GM12878 (cell line): ENCODE measurements around the gene MZT2B. TPM values are rescaled to one million over a fixed set of nuclear protein-coding genes. Genes with fewer than 3 reads are reported as not detected.
A peak's percentile ranks its signal among the peaks of the same experiment; 100 is the strongest.

Experiments used
- ATAC-seq: fragments of 200-7000 bp; cut with Tn5 transposase; 3 replicates; pipeline ENCODE4 v1.9.1; 2020; ENCODE audit warnings: mild to moderate bottlenecking, moderate library complexity
- BruUV-seq: library from RNA; stranded (reverse); fragments of 400-500 nt; replicated peaks from 2 replicates; lab custom pipeline; 2021; lab: Mats Ljungman, UMichigan
- CTCF ChIA-PET: fragments of 300-600 bp; sonication (Branson Sonifier 250); formaldehyde crosslinking; extraction: SDS; loops from one replicate; lab custom pipeline; 2021; ENCODE audit warnings: inconsistent platforms; lab: Yijun Ruan, JAX
- POLR2A ChIA-PET: fragments of 350-600 bp; formaldehyde crosslinking; extraction: SDS; loops from one replicate; lab custom pipeline; 2021; ENCODE audit warnings: inconsistent platforms; lab: Charles Lee
- RAD21 ChIA-PET: fragments of 300-600 bp; sonication (Branson Sonifier 250); formaldehyde crosslinking; loops from one replicate; lab custom pipeline; 2023; ENCODE audit warnings: antibody characterized with exemption; ENCODE audit not compliant: unreplicated experiment; lab: Charles Lee
- SMC1A ChIA-PET: fragments of 300-600 bp; sonication (Branson Sonifier 250); formaldehyde crosslinking; loops from one replicate; lab custom pipeline; 2023; ENCODE audit not compliant: unreplicated experiment, uncharacterized antibody; lab: Charles Lee
- DNase-seq: peaks from one replicate; pipeline ENCODE4 v3.0.0-alpha.2; 2011; ENCODE audit warnings: low read depth, low spot score
- FAIRE-seq: peaks from 3 replicates; lab custom pipeline; 2011; peaks lifted over from hg19 to GRCh38; lab: Jason Lieb, UNC
- H2AFZ ChIP-seq: 2 replicates; pipeline ENCODE4 v1.6.0; 2011; ENCODE audit warnings: low read depth, low read length, control low read depth; ENCODE audit not compliant: control insufficient read depth
- H3K27ac ChIP-seq: 2 replicates; pipeline ENCODE4 v1.5.1; 2011; ENCODE audit warnings: control low read depth; ENCODE audit not compliant: control insufficient read depth, insufficient read depth
- H3K27me3 ChIP-seq, 2 experiments: replicated peaks in 1 of 2; 2 replicates each; pipeline versions ENCODE4 v1.6.0 to v1.6.1; 2011; ENCODE audit warnings: low read length in 1 of 2; ENCODE audit not compliant: control insufficient read depth in 2 of 2, insufficient read depth in 2 of 2
- H3K36me3 ChIP-seq, 2 experiments: 2 replicates each; pipeline ENCODE4 v1.5.1; 2011; ENCODE audit warnings: low read length in 1 of 2; ENCODE audit not compliant: control insufficient read depth in 2 of 2, insufficient read depth in 2 of 2
- H3K4me1 ChIP-seq: 2 replicates; pipeline ENCODE4 v1.6.1; 2011; ENCODE audit warnings: mild to moderate bottlenecking, low read length, moderate library complexity, mixed read lengths; ENCODE audit not compliant: control insufficient read depth, insufficient read depth
- H3K4me2 ChIP-seq: 2 replicates; pipeline ENCODE4 v1.6.0; 2011; ENCODE audit warnings: control low read depth; ENCODE audit not compliant: control insufficient read depth, insufficient read depth
- H3K4me3 ChIP-seq: fragments of 200-600 bp; sonication (generic); 2 replicates; pipeline ENCODE4 v1.5.1; 2016
- H3K79me2 ChIP-seq: 2 replicates; pipeline ENCODE4 v1.6.0; 2011; ENCODE audit warnings: low read length; ENCODE audit not compliant: control insufficient read depth, insufficient read depth
- H3K9ac ChIP-seq: 2 replicates; pipeline ENCODE4 v1.8.0; 2011; ENCODE audit warnings: low read length, control low read depth, mixed read lengths; ENCODE audit not compliant: control insufficient read depth, insufficient read depth
- H3K9me3 ChIP-seq: replicated peaks from 3 replicates; pipeline ENCODE4 v1.5.1; 2011; ENCODE audit warnings: mild to moderate bottlenecking, low read length; ENCODE audit not compliant: control insufficient read depth, insufficient read depth
- H4K20me1 ChIP-seq: 2 replicates; pipeline ENCODE4 v1.6.0; 2011; ENCODE audit not compliant: control insufficient read depth, insufficient read depth
- ATF7 ChIP-seq: fragments of 450-650 bp; IDR thresholded peaks from 2 replicates; pipeline ENCODE4 v1.6.1; 2016; ENCODE audit warnings: low read depth, mild to moderate bottlenecking
- CHD2 ChIP-seq: IDR thresholded peaks from 2 replicates; pipeline ENCODE4 v1.6.1; 2011; ENCODE audit warnings: low read depth, low read length, improper control_type of control experiment, borderline replicate concordance
- DPF2 ChIP-seq: fragments of 450-650 bp; IDR thresholded peaks from 2 replicates; pipeline ENCODE4 v1.6.1; 2017; ENCODE audit warnings: mild to moderate bottlenecking
- E2F4 ChIP-seq: IDR thresholded peaks from 2 replicates; pipeline ENCODE4 v1.6.1; 2012; ENCODE audit warnings: low read depth, low read length, improper control_type of control experiment
- HDGF ChIP-seq: fragments of 450-650 bp; IDR thresholded peaks from 2 replicates; pipeline ENCODE4 v1.6.1; 2016; ENCODE audit warnings: antibody characterized with exemption
- IKZF1 ChIP-seq: fragments of 450-650 bp; conservative IDR thresholded peaks from 2 replicates; pipeline ENCODE4 v1.6.1; 2017; ENCODE audit warnings: antibody characterized with exemption, mild to moderate bottlenecking
- KLF5 ChIP-seq: fragments of 450-650 bp; IDR thresholded peaks from 2 replicates; pipeline ENCODE4 v1.6.1; 2014; ENCODE audit warnings: mild to moderate bottlenecking; ENCODE audit not compliant: partially characterized antibody
- LARP7 ChIP-seq: fragments of 450-650 bp; IDR thresholded peaks from 2 replicates; pipeline ENCODE4 v1.6.1; 2017; ENCODE audit warnings: mild to moderate bottlenecking
- MAX ChIP-seq: IDR thresholded peaks from 2 replicates; pipeline ENCODE4 v1.6.1; 2012; ENCODE audit warnings: low read depth, low read length, improper control_type of control experiment
- MYB ChIP-seq: fragments of 150-350 bp; IDR thresholded peaks from 2 replicates; pipeline ENCODE4 v1.6.1; 2014; ENCODE audit warnings: mild to moderate bottlenecking, low read depth, low read length, borderline replicate concordance
- NFYA ChIP-seq: IDR thresholded peaks from 2 replicates; pipeline ENCODE4 v1.6.1; 2011; ENCODE audit warnings: low read depth, mild to moderate bottlenecking, low read length, improper control_type of control experiment, borderline replicate concordance
- NRF1 ChIP-seq: conservative IDR thresholded peaks from 2 replicates; pipeline ENCODE4 v1.6.1; 2011; ENCODE audit warnings: mild to moderate bottlenecking, low read depth, low read length, improper control_type of control experiment
- PML ChIP-seq: IDR thresholded peaks from 2 replicates; pipeline ENCODE4 v1.6.1; 2012; ENCODE audit warnings: low read length, inconsistent platforms
- POLR2A ChIP-seq: IDR thresholded peaks from 2 replicates; pipeline ENCODE4 v1.6.1; 2011; ENCODE audit warnings: low read depth, mild to moderate bottlenecking, low read length
- RELB ChIP-seq: fragments of 450-650 bp; IDR thresholded peaks from 2 replicates; pipeline ENCODE4 v1.6.1; 2017; ENCODE audit warnings: low read depth, mild to moderate bottlenecking, moderate library complexity
- SIN3A ChIP-seq: IDR thresholded peaks from 2 replicates; pipeline ENCODE4 v1.6.1; 2012; ENCODE audit warnings: low read depth, low read length, improper control_type of control experiment
- SIX5 ChIP-seq: IDR thresholded peaks from 2 replicates; pipeline ENCODE4 v1.6.1; 2011; ENCODE audit warnings: mild to moderate bottlenecking, low read depth, low read length, moderate library complexity; ENCODE audit not compliant: severe bottlenecking
- SREBF1 ChIP-seq: IDR thresholded peaks from 2 replicates; pipeline ENCODE4 v1.6.1; 2012; ENCODE audit warnings: mild to moderate bottlenecking, low read length
- SRF ChIP-seq, 2 experiments: IDR thresholded peaks; 2 replicates each; pipeline ENCODE4 v1.6.1; 2011; ENCODE audit warnings: low read depth in 2 of 2, low read length in 2 of 2, mild to moderate bottlenecking in 1 of 2, moderate library complexity in 1 of 2
- TAF1 ChIP-seq: IDR thresholded peaks from 2 replicates; pipeline ENCODE4 v1.6.1; 2011; ENCODE audit warnings: mild to moderate bottlenecking, low read depth, low read length, borderline replicate concordance
- YBX1 ChIP-seq: fragments of 450-650 bp; IDR thresholded peaks from 2 replicates; pipeline ENCODE4 v1.6.1; 2016; ENCODE audit warnings: antibody characterized with exemption
- YY1 ChIP-seq: IDR thresholded peaks from 2 replicates; pipeline ENCODE4 v1.6.1; 2011; ENCODE audit warnings: low read depth, mild to moderate bottlenecking, low read length
- ZNF207 ChIP-seq: fragments of 450-650 bp; IDR thresholded peaks from 2 replicates; pipeline ENCODE4 v1.6.1; 2014; ENCODE audit warnings: antibody characterized with exemption, mild to moderate bottlenecking, borderline replicate concordance
- ZSCAN29 ChIP-seq: fragments of 450-650 bp; IDR thresholded peaks from 2 replicates; pipeline ENCODE4 v1.6.1; 2017; ENCODE audit warnings: mild to moderate bottlenecking, moderate library complexity
- WGBS: methylation state at CpG from one replicate; pipeline ENCODE4 v1.1.6; 2016; ENCODE audit warnings: low lambda C conversion rate; ENCODE audit not compliant: insufficient replicate concordance, insufficient coverage; ENCODE audit errors: missing lambda C conversion rate; 5-methylcytosine and 5-hydroxymethylcytosine counted together
- in situ Hi-C: fragments of 300-500 bp; cut with MboI; formaldehyde crosslinking; loops from 9 replicates; pipeline ENCODE4 v1.14.3; 2018; ENCODE audit warnings: mixed read lengths
- intact Hi-C: fragments of 100-400 bp; cut with micrococcal nuclease; formaldehyde crosslinking; loops from one replicate; pipeline ENCODE4 v1.14.2; 2022; ENCODE audit not compliant: unreplicated experiment
- polyA plus RNA-seq, 11 experiments: library from polyadenylated mRNA; depleted of rRNA in 4 of 11; unstranded in 6 of 11; stranded (reverse) in 5 of 11; fragments of >200 nt; fragmentation: Nextera tagmentation in 4 of 11; fragmentation: Illumina TruSeq in 1 of 11; extraction: Ambion mirVana in 4 of 11; extraction: Trizol in 1 of 11; gene quantifications; 1 replicate in 1 of 11; 2 replicates in 10 of 11; pipeline versions ENCODE4 v1.2.1 to v1.2.3, GENCODE V29; 2011 to 2016; ENCODE audit warnings: inconsistent platforms in 2 of 11, missing spikeins in 2 of 11, low read depth in 1 of 11
- total RNA-seq, 4 experiments: library from RNA; depleted of rRNA in 3 of 4; stranded (reverse); fragments of >200 nt in 3 of 4; fragmentation: Illumina TruSeq in 1 of 4; extraction: Trizol in 1 of 4; gene quantifications; 2 replicates each; pipeline versions ENCODE4 v1.2.1 to v1.2.3, GENCODE V29; 2013 to 2021

MZT2B gene
- total and polyA plus RNA-seq, 10 of the 15 experiments (the other 5 are each of a cell fraction or from before 2014, with no cell fraction given), result 6.3 to 399 (median 198) TPM

GRCh38 chr2:130181325-130181879 is 660 bp upstream of the MZT2B start, which contains the start of gene SMPD4:
TSS of gene SMPD4 (minus strand) at chr2:130181602. CDS start at chr2:130176592, 5,010 bp downstream.
- Histone ChIP-seq H4K20me1 (no peaks in the 10 kb centered on the region), H3K36me3 (no peaks in the 10 kb centered on the region; a peak in 2 of 4 replicates), H3K4me2 (peak within 1 kb of the TSS; percentile 89), H3K79me2 (peaks cover 59% of the 10 kb centered on the region), H3K27me3 (no peaks in the 10 kb centered on the region), H2AFZ (peak within 1 kb of the TSS; percentile 86), H3K9ac (peak within 1 kb of the TSS; percentile 85), H3K4me3 (peak within 1 kb of the TSS; percentile 75), H3K27ac (peak within 1 kb of the TSS; percentile 80), H3K4me1 (no peaks in the 10 kb centered on the region; the same call in 1 of the 2 replicates), H3K9me3 (no peaks in the 10 kb centered on the region)
- intact Hi-C loops, result no loop called here
- WGBS, result 0% methylated on average over 55 of the region's 55 CpGs
- RAD21 ChIA-PET, result interaction anchor here (0.8 to 1.5 kb wide), 4 partner anchors 24 to 192 kb away, joined by 3 to 5 read pairs (median 4); a partner anchor contains a TSS
- in situ Hi-C loops, result loop anchor here (5.0 kb wide), 1 partner anchor 156 kb away; no protein-coding TSS in a partner anchor
- CTCF ChIA-PET, result interaction anchor here (0.7 to 3.4 kb wide), 7 partner anchors 23 to 177 kb away, joined by 3 to 12 read pairs (median 4); partner anchors contain the start of gene IMP4
- POLR2A ChIA-PET, result interaction anchor here (0.6 to 2.0 kb wide), 4 partner anchors 152 to 196 kb away, joined by 3 to 4 read pairs (median 4); a partner anchor contains a TSS
- BruUV-seq, result no TSS peak
- peak; percentile 83 for ATAC-seq
- DNase-seq, result peak; percentile 80
- peak; percentile 83 for FAIRE-seq
- SMC1A ChIA-PET, result interaction anchor here (1.0 kb wide), 1 partner anchor 24 kb away, joined by 4 read pairs; no protein-coding TSS in a partner anchor
- no peak for TF ChIP-seq ZSCAN29
- 0 out of 2 replicates have a peak, but pooled peaks have one; percentile 31 for TF ChIP-seq LARP7
- peak; percentile 41; the same call in 1 of the 2 replicates for TF ChIP-seq NRF1
- TF ChIP-seq SRF (IDR thresholded peaks at IDR 0.05; ENCODE audit: low read depth in 2 of 2, low read length in 2 of 2), result peak in 1 of 2 experiments; percentile 86; a peak in 2 of 4 replicates
- TF ChIP-seq ZNF207, result no peak
- no peak for TF ChIP-seq ATF7
- TF ChIP-seq MAX, result peak; percentile 52; the same call in 1 of the 2 replicates
- TF ChIP-seq SIN3A, result peak; percentile 75; the same call in 1 of the 2 replicates
- no peak for TF ChIP-seq SREBF1
- TF ChIP-seq YBX1, result no peak
- TF ChIP-seq POLR2A, result peak; percentile 69
- TF ChIP-seq PML, result 0 out of 2 replicates have a peak, but pooled peaks have one; percentile 37
- peak; percentile 54 for TF ChIP-seq IKZF1
- peak; percentile 46 for TF ChIP-seq SIX5
- 0 out of 2 replicates have a peak, but pooled peaks have one; percentile 39 for TF ChIP-seq CHD2
- no peak for TF ChIP-seq HDGF
- TF ChIP-seq YY1, result peak; percentile 97
- TF ChIP-seq E2F4, result peak; percentile 87
- no peak for TF ChIP-seq NFYA
- no peak for TF ChIP-seq DPF2
- peak; percentile 71; the same call in 1 of the 2 replicates for TF ChIP-seq TAF1
- peak; percentile 90 for TF ChIP-seq RELB
- TF ChIP-seq KLF5, result no peak
- TF ChIP-seq MYB, result 0 out of 2 replicates have a peak, but pooled peaks have one; percentile 29
